Activated CD8-positive, alpha-beta memory T cell treated with anti-CD3 and anti-CD28 coated beads for 4 hours (primary cell): ENCODE measurements around the gene CAPN15.

Source experiments
- DNase-seq, 2 donors: peaks; one replicate each; pipeline ENCODE4 v3.0.0-alpha.2; 2020; ENCODE audit warnings: low read depth in 2 of 2

CAPN15 gene

GRCh38 chr16:561413-561794, 33.9 kb downstream of the CAPN15 start:
- no peak for DNase-seq

DNA sequence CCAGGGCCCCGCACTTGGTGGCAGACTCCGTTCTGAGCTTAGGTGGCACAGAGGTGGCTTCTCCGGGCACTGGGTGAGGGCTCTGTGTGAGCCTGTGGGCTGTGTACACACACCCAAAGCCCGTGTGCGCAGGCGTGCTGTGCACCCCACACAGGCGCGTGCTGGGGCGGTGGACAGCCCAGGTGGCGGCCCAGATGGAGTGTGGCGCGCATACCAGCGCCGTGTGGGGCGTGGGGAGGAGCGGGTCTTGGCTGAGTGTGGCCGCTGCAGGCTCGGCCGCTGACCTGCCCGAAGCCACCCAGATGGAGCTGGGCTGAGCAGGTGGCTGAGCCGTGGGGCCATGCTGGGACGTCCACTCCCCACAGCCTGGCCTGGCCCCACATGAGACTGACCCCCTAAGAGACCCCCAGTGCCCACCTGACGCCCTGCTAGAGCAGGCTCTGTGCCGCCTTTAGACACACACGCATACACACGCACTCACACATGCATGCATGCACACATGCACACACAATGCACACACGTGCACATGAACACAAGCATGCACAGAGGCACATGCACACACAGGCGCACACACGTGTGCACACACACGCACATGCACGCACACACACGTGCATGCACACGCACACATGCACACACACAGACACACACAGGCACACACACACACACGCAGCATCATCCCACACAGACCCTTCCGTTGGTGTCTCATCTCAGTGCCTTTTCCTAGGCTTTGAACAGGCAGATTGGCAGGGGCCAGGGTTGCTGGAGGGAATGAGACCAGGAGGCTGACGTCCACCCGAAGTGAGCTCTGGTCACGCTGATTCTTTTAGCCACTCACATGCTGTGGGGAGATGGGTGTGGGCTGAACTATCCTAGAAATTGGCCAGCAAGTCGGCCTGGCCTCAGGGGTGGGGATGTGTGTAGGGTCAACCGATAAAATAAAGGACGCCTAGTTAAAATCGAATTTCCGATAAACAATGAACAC, 34.7 kb downstream of the CAPN15 start:
- no peak for DNase-seq

DNA sequence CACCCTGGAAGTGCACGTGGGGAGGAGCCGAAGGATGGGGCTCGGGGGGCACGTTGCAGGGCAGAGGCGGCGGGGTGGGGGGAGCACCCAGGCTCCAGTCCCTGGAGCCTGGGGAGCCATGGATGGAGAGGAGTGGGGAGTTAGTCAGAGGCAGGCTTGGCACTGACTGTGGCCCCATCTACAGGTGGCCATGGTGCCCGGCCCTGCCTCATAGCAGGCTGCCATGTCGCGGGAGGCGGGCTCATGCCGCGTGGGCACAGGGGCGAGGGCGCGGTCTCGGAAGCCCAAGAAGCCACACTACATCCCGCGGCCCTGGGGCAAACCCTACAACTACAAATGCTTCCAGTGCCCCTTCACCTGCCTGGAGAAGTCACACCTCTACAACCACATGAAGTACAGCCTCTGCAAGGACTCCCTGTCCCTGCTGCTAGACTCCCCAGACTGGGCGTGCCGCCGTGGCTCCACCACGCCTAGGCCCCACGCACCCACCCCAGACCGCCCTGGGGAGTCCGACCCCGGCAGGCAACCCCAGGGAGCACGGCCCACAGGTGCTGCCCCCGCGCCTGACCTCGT, 35.6 kb downstream of the CAPN15 start:
- DNase-seq: no peak

DNA sequence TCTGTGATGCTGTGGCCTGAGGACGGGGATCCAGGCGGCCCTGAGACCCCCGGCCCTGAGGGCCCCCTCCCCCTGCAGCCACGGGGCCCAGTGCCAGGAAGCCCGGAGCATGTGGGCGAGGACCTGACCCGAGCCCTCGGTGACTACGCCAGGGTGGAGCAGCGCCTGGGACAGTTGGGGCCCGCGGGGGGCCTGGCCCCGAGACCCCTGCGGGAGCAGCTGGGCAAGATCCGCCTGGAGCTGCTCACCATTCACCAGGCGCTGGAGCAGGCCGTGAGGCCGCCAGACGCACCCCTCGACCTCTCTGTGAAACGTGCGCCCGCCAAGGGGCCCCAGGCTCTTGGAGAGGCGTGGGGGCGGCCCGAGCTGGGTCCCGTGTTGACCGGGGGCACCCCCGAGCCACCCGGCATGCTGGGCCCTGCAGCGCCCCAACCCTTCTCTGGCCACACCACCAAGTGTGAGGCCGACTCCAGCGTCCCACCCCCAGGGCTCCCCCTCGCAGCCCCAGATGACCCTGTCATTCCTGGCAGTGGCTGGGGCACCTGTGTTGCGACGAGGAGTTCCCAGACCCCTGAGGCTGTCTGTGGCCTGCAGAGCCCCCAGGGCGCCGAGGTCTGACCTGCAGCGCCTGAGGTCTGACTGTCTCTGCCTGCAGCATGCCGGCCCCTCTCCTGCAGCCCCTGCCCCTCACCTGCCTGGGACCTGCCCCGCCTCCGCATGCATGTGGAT, 37.3 kb downstream of the CAPN15 start:
- DNase-seq: no peak

GRCh38 chr16:565419-566330, 38.2 kb downstream of the CAPN15 start:
- DNase-seq: no peak

- no peak for DNase-seq
Measured at GRCh38 chr16:566475-567372, 39.2 kb downstream of the CAPN15 start, which contains the start of gene NHLRC4. Gene NHLRC4, plus strand, starts transcription at chr16:567005. Its CDS starts 1,043 bp downstream, at chr16:568048.

GRCh38 chr16:567373-568256, 40.1 kb downstream of the CAPN15 start:
- DNase-seq: no peak

DNA sequence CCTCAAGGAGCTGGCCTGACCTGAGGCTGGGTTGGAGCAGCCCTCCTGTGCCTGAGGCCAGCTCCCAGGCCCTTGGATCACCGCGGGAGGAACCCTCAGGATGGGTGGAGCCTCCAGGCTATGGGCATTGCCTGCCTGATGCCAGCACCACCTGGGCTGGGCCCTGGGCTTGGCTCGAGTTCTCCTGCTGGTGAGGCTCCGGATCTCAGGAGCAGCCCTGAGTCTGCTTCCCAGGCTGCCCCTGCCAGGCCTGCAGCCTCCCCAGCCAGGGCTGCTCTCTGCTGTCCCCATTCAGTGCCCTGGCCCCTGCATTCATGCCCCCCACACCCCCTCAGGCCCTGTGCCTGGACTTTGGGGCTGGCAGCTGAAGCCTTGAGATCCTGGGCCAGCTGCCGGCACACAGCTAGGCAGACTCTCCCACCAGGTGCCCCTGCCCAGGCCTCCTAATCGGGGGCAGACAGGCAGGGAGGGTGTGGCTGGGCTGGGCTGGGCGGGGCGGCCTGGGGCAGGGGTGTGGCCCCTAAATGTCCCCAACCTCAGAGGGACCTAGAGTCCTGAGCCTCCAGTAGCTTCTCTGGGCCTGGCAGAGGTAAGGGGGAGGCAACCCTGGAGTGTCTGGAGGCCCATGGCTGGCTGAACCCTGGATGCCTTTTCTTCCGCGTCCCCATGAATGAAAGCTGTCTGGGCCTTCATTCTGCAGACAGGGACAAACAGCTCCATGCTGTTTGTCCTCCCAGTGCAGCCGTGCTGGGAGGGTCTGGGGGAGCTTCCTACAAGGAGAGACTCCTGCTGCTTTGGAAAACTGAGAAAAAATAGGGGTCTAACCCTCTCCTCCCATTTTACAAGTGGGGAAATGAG, 41.1 kb downstream of the CAPN15 start:
- no peak for DNase-seq

GRCh38 chr16:569445-570254, 42.1 kb downstream of the CAPN15 start, which contains the start of gene PIGQ:
Gene PIGQ, plus strand, starts transcription at chr16:569968. Its CDS starts 4,107 bp downstream, at chr16:574075.
- DNase-seq: peak in 1 of 2 donors; percentile 23

- no peak for DNase-seq
Measured at GRCh38 chr16:572865-573650, 45.5 kb downstream of the CAPN15 start.

DNA sequence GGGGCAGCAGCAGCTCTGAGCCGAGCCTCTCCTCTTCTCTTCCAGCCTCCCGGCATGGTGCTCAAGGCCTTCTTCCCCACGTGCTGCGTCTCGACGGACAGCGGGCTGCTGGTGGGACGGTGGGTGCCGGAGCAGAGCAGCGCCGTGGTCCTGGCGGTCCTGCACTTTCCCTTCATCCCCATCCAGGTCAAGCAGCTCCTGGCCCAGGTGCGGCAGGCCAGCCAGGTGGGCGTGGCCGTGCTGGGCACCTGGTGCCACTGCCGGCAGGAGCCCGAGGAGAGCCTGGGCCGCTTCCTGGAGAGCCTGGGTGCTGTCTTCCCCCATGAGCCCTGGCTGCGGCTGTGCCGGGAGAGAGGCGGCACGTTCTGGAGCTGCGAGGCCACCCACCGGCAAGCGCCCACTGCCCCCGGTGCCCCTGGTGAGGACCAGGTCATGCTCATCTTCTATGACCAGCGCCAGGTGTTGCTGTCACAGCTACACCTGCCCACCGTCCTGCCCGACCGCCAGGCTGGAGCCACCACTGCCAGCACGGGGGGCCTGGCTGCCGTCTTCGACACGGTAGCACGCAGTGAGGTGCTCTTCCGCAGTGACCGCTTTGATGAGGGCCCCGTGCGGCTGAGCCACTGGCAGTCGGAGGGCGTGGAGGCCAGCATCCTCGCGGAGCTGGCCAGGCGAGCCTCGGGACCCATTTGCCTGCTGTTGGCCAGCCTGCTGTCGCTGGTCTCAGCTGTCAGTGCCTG, 46.7 kb downstream of the CAPN15 start:
- DNase-seq: no peak

DNA sequence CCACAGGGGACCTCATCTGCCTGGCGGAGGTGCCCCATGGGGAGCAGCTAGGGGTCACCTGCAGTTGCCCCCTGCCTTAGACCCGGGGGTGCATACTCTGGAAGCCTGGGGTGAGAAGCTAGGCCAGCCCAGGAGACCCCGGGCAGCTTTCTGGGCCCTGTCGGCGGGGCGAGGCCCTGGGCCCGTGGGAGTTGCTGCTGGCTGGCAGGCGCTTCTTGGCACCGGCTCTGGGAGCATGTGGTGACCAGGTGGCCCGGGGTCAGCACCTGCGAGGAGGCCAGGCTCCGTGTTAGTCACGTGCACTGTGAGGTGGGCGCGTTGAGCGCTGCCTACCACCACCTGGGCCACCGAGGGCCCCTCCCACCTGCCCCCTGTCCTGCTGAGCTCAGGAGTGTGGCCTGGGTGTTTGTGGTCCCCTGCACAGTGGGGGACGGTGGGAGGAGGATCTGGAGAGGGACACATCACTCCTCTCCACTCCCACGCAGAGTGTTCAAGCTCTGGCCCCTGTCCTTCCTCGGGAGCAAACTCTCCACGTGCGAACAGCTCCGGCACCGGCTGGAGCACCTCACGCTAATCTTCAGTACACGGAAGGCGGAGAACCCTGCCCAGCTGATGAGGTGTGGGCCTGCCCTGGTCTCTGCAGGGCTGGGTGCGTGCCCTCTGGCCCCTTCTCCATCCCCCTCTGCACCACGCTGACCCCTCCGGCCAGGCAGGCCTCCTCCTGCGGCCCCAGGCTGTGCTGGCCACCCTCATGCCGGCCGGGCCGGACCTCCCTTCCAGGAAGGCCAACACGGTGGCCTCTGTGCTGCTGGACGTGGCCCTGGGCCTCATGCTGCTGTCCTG, 48.1 kb downstream of the CAPN15 start:
- no peak for DNase-seq

GRCh38 chr16:576197-576822, 48.8 kb downstream of the CAPN15 start:
- DNase-seq: no peak

DNA sequence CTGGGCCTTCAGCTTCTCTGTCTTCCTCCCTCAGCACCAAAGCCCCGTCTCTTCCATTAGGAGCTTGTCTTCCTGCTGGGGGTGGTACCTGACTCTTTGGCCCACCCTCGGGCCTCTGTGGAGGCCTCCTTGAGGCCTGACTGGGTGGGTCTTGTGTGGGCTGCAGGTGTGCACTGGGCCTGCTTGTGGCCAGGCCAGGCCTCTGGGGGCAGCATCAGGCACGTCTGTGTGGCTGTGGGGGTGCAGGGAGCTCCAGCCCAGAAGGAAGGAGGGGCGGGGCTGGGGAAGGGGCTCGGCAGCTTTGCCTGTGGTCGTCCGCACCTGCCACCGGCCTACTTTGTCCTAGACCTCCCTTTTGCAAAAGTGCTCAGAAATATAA, 49.3 kb downstream of the CAPN15 start:
- DNase-seq: no peak
